Right renal cortex interstitium (tissue), 3 donors: ENCODE measurements around the gene MBOAT2. TPM values are rescaled to one million over a fixed set of nuclear protein-coding genes. Genes with fewer than 3 reads are reported as not detected.

Experiments
- DNase-seq, 3 donors: peaks; one replicate each; pipeline ENCODE4 v3.0.0-alpha.2; 2013; ENCODE audit warnings: low read depth in 3 of 3, low spot score in 2 of 3
- polyA plus RNA-seq, 3 donors: library from polyadenylated mRNA; unstranded; fragments of 120-200 nt; gene quantifications; one replicate each; pipeline ENCODE4 v1.2.1, GENCODE V29; 2013; ENCODE audit not compliant: insufficient read length in 3 of 3

The MBOAT2 gene
- polyA plus RNA-seq, 3 donors: 61.2 to 69.5 (median 67.4) TPM

DNA sequence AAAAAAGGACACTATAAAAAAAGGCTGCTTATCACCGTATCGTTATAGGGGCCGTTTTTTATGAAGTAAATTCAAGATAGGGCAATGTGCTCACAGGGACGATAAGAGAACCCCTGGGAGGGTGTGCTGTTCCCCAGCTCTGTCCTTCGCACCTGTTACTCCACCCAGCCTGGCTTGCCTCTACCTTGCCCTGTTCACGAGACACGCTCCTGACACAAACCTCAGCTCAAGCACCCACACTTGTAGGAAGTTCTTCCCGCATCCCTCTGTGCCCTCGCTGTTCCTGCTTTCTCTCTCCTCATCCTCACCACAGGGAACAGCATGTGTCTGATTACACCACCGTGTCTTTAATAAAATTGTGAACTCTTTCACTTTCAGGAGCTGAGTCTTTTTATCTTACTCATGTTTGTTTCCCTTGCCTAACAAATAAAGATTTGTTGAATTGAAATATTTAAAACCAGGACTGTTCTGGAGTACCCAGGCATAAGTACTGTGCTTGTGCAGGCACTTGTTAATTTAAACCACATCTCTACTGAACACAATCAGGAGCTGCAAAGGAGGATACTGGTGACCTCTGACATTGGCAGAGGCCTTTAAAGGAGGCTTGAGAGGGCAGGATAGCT is 140.0 kb downstream of the MBOAT2 start:
- no peak for DNase-seq

DNA sequence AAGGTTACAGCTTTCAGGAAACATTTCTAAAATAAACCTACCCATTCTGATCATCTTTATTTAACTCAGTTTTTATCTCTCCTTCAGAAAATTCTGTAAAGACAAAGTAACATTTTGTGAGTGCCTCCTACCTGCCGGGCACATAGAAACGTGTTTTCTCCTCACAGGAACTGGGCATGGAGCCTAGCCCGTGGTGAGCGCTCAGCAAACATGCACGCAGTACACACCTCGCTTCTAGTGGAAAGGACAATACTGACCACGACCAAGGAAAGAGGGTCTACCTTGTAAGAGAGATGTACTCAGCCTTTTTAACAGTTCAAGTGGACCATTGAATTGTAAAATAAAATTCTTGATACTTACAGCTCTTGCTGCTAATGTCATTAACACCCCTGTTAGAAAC is 141.3 kb downstream of the MBOAT2 start:
- no peak for DNase-seq

DNA sequence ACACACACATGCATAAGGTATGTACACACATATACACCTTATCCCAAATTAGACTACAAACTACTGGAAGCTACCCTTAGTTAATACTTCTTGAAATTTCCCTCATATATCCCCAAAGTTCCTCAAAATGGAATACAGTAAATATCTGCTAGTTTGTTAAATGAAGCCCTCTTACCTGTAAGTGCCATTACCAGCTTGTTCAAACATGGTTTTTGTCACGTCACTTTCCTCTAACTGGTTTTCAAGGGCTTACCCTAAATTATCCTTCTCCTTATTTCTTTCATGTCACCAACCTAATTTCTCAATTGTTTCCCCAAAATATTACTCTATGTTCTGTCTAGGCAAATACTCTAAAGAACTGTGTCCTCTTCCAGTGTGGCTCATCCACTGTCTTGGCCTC is 141.7 kb downstream of the MBOAT2 start:
- no peak for DNase-seq

DNA sequence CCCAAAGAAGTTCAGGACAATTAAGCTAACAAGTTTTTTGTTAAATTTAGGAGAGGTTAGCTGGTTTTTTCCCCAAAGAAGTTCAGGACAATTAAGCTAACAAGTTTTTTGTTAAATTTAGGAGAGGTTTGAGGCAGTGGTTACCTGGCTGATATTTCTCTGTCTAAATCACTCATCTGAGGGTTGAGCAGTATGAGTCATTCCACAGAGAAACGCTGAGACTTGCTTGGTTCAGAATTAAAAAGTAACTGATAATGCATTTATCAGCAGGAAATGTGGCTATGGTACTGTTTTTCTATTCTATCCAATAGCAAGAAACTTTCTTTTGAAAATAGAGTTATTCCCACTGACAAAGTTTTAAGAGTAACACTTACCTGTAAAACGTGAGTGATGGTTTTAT is 143.2 kb downstream of the MBOAT2 start:
- DNase-seq: no peak

DNA sequence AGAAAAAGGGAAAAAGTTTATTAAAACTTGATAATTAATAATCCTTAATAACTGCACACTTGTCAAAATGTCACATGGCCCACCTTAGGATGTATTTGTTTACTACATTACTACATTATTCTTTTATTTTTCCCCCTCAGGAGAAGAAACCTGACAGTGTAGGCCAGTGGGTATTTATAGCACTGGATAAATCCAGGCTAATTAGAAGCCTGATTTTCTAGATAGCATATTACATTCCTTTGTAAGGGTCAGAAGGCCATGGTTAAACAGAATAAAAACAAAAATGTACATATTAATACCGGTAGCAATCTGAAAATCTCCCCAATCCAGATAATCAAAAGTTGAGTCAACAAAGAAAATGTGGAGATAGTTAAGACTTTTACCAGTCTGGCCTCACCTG is 144.6 kb downstream of the MBOAT2 start:
- DNase-seq: no peak

DNA sequence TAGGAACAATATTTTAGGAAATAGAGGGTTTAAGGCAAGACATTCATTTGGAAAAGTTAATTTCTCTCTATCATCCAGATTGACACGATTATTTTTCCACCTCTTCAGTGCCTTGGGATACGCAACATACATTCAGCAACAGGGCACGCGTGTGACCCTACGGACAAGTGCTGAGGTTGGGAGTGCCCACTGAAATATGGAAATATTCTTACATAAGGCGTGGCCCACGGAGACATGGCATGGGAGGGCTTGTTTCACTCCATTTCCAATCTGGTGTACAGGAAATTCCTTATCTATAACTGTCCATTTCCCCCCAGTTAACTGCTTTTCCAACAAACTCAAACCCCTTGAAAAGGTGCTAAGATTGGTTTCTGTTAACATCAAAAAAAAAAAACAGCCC is 145.2 kb downstream of the MBOAT2 start:
- DNase-seq: no peak

DNA sequence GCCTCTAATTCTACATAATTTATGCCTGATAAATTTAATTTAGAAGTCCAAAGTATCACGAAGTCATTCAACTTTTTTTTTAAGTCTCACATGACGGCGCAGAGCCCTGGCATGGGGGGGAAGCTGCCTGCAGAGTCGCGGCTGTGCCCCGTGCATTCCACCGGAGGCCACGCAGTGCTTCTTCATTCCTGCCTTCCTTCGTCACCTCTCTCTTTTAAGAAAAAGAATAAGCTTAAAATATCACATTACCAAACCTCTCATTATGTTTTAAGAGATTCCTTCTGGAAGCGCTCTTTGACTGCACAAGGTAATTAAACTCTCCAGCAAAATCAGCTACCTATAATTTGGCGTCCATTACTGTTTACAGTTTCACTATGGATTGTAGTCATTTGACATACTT is 145.8 kb downstream of the MBOAT2 start:
- no peak for DNase-seq

DNA sequence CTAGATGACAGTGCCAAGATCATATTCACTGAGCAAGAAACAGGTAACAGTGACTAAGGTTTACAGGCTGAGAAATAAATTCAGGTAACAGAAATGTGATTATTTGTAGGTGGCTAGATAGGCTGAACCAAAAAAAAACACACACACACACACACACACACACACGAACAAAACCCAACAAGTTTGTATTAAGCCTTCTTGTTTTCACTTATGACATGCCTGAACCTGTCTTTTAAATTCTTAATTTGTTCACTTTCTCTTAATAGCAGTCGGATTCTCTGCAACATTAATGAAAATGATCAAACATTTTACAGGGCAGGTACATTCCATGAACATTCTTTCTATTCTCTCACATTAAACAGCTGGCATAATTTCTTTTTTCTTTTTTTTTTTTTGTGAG is 147.3 kb downstream of the MBOAT2 start:
- DNase-seq: no peak

DNA sequence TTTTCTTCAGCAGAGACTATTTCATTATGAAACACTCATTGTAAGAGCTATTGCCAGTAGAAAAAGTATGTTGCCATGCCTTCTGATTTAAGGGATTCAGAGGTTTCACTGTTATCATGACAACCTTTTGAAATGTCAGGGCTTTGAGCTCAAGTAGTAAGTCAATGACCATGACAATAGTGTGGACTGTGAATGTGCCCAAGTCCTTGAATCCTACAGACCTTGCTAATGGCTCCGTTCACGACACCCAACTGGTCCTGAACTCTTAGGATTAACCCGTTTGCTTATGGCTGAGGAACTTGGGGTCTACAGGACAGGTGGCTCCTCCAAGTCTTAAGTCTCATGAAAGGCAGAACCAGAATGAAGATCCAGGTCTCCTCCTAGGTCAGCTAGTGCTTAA is 148.5 kb downstream of the MBOAT2 start:
- DNase-seq: no peak

DNA sequence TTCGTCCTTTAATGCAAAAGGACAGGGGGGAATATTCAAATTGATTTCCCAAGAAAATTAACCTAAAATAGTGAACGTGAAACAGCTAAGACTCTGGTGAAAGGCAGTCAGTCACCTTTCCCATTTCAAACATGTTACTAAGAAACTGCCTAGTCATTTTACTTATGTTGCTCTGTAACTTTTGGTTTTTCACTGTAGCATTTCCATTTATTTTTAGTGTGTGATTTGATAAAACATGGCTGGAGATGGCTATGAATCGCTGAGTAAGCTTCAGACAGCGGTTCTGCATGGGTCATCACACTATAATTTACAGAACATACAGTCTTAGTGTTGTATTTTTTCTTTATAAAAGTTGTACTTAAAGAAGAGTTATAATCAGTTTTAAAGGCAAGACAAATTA is 150.1 kb downstream of the MBOAT2 start:
- no peak for DNase-seq

DNA sequence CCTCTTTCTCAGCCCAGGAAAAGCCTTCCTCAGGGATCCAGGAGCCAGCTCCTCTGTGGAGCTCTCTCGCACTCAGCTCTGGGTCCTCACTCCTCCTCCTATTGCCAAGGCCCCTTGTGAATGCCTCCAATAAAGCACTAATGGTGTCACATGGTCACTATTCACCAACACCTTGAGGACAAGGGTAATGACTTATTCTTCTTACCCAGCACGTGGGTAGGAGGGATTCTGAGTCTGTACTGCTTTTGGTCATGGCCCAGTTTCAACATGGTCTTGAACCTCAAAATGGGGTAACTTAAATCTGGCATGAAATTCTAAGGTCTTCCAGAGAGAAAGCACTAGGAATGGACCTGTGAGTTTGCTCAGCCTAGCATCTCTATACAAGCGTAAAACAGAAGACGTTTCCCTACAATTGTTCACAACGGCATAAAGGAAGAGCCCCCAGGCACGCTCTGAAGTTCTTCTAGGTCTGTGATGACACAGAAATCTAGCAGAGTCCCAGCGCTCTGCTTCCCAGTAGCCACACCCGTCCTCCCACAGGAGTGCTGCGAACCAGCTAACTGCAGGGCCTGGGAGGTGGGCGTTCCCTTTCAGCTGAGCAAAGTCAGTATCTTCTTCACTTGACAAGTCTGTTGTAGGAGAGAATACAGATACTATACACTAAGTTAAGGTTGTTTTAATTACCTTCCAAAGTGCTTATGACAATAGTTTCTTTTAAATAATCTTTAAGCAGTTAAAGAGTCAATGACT is 151.5 kb downstream of the MBOAT2 start:
- no peak for DNase-seq

DNA sequence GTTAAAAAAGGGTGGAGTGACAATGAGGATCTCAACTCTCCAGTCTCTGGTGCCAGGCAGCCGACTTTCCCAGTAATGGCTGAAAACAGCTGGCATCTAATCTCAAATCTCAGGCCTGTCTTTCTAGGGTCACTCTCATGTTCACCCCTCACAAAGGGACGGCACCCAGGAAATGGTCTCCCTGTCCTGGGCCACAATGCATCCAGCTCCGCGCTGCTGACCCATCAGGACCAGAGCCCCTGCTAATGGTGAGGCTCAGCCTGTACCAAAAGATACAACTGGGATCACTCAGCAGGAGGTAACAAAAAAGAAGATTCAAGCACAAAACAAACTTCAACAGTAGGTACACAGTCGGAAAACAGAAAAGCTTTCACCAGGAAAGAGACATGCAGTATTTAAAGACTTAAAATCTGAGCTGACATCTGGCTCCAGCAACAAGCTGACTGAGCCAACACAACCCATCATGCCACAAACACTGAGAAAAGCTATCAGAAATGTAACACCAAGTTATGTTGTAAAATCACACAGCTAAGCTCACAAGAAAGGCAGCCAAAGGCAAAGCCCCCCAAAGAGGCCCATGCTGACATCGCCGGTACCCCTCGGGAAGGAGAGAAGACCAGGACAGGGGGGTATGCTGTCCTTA is 152.5 kb downstream of the MBOAT2 start:
- DNase-seq: no peak

DNA sequence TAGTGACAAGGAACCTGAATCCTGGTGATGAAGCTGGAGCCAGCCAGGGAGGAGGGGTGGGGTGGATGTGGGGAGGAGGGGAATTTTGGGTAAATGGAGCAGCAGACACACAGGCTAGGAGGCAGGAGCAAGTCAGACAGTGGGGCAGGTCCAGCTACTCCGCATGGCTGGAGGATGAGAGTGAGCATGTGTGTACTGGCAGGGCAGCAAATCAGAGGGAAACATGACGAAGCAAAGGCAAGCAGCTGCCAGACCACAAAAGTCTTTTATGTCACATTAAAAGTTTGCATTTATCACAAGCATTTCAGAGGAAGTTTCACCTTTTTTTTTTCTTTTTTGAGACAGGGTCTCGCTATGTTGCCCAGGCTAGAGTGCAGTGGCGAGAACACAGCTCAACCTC is 154.2 kb downstream of the MBOAT2 start:
- DNase-seq: no peak

DNA sequence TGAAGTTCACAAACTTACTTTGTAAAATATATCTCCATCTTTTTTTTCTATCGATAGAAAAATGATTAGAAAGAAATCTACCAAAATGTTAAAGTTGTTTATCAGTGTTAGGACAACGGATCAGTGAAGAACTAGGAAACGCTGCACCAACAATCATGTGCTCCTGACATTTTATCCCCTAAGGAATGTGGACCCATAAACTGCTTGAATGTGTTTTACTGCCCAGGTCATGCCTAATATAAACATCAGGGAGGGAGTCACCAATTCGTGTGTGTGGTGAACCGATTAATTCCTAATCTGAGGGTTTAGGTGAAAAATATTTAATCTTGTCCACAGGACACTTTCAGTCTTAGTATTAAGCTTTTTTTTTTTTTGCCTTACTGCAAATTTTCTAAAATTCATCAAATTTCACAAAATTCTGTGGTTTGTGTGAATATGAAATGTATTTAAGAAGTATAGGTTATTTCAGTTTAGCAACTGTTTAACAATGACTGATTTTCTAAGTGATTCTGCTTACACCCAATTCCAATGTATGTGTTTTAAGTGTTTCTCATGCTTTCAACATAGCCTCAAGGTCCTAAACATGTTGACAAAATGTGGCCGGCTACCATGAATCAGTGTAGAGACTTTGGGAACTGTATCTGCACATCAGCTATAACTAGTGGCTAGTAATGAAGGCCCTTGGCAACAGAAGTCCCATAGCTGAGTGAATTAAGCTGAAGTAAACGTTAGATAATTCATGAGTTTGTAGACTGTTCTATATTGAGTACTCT is 155.0 kb downstream of the MBOAT2 start:
- DNase-seq: no peak

DNA sequence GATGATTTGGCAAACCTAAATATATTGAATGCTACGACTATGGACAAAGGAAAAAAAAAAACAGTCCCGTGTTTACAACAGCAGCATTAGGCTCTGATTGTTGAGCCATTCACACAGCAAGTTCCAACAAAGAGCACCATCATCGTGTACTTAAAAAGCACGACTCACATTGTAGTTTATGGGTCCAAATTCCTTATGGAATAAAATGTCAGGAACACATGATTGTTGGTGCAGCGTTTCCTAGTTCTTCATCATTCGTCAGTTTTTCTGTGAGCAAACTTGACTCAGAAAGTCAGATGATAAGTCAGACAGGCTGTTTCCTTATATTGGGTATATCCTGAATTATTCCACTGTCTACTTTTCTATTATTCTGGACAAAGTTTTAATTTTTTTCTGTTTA is 156.1 kb downstream of the MBOAT2 start:
- no peak for DNase-seq

DNA sequence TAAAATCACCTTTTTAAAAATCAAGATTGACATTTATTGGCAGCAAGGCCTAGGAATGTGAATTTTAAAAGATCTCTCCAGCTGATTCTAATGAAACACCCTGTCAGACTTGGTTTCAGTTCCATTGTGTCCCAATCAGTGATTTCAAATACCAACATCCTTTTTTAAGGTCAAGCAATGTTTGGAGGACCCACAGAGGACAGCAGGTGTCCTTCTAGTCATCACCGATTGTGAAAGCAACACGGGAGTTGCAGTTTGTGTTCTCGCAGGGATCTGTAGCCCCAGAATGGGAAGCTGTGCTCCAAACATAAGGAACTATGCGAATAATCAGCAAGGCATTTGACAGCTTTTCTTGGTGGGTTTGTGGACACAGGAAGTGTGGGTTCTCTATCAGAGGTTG is 161.6 kb downstream of the MBOAT2 start:
- DNase-seq: no peak

DNA sequence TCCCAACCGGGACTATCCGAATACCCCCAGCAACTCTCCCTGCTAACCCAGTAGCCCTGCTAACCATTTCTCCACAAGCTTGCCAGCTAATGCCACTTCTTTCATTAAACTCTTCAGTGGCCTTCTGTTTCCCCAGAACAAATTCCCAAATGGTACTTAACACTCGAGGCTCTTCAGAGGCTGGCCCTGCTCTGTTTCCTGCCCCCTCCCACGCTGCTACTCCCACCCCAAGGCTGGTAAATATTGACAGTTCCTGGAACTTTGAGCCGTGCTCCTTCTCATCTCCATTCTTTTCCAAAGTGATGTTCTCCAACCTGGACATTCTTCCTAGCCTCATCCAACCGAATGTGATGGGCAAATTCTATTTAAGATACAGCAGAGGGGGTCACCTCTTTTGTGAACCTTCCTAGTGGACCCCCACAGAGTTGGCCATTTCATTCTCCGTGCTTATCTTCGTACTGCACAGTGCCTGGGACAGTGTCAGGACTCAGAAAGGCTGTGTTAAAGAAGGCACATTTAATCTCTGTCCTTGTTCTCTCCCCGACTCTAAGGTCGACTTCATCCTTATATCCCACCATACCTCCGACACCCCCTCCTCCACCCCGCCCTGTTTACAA is 162.9 kb downstream of the MBOAT2 start:
- no peak for DNase-seq

DNA sequence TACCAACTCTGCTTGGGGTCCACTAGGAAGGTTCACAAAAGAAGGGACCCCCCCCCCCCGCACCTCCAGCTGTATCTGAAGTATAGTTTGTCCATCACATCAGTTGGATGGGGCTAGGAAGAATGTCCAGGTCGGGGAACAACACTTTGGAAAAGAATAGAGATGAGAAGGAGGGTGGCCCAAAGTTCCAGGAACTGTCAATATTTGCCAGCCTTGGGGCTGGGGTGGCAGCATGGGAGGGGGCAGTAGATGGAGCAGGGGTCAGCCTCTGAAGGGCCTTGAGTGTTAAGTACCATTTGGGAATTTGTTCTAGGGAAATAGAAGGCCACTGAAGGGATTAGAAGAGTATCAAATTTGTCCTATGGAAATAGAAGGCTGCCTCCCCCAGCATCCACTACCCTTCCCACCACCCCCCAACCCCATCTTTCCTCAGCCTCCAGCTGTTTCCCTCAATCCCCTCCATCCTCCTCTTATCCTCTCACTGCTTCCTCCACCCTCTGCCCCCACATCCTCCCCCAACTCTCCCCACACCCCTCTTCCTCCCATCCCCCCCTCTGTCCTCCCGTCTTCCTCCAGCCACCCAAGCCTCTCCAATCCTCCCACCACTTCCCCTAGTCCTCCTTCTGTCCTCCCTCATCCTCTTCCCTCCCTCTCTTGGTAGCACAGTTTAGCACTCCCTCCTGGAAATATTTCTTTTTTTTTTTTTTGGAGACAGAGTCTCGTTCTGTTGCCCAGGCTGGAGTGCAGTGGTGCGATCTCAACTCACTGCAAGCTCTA is 164.1 kb downstream of the MBOAT2 start:
- no peak for DNase-seq

DNA sequence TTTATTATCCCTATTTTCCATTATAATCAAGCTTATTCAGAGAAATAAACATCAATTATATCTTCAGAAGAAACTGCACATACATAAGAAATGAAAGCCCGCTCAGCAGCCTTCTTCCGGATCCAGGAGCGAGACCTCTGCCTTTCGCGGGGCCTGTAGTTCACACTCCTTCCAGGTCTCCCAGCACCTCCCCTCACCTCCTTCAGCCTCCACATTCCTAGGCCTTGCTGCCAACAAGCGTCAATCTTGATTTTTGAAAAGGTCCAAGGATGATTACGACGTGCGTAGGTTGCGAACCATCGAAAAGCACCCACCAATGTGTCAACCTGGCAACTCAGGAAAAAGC is 165.7 kb downstream of the MBOAT2 start:
- no peak for DNase-seq
